Measurements from ENCODE around the gene FZD2.

Gene FZD2

DNA sequence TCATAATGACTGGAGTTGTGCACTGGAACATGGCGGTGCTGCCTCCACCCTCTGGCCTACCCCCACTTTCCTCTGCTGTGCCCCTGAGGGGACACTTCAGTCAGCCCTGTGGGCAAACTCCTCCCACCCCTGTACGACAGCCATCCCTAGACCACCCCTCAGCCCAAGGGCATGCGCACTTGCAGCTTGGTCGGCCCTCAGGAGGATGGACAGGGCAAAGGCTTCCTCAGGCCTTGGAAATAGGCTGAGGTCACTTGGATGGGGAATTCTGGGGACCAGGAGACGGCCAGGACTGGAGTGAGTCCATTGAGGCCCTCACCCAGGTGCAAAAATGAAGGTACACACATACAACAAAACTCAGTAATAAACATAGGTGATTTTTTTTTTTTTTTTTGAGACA lies 41.0 kb downstream of the FZD2 start:
- peaks cover 5% of the 10 kb centered on the region for H3K4me1 ChIP-seq (ENCODE audit: control insufficient read depth, insufficient read depth, low read length)
- no peaks in the 10 kb centered on the region for H3K36me3 ChIP-seq (ENCODE audit: control insufficient read depth, insufficient read depth, low read length)
- H3K27me3 ChIP-seq (ENCODE audit: control insufficient read depth, insufficient read depth, low read length): no peaks in the 10 kb centered on the region
- no peak for DNase-seq (ENCODE audit: low read depth, low spot score)
- no peaks in the 10 kb centered on the region for H3K9me3 ChIP-seq (ENCODE audit: control insufficient read depth, insufficient read depth, low read length)
- no CpG with 5 or more reads among the region's 5 CpGs for WGBS (ENCODE audit: insufficient coverage, insufficient read length)
- H3K27ac ChIP-seq (ENCODE audit: low read length): no peak overlapping the region
- H3K4me3 ChIP-seq (ENCODE audit: low read length): no peak overlapping the region

GRCh38 chr17:44598932-44599297 lies 41.6 kb downstream of the FZD2 start:
- H3K27me3 ChIP-seq (ENCODE audit: control insufficient read depth, insufficient read depth, low read length): no peaks in the 10 kb centered on the region
- H3K27ac ChIP-seq (ENCODE audit: low read length): no peak overlapping the region
- WGBS (ENCODE audit: insufficient coverage, insufficient read length): no CpG with 5 or more reads among the region's 2 CpGs
- H3K4me1 ChIP-seq (ENCODE audit: control insufficient read depth, insufficient read depth, low read length): peaks cover 5% of the 10 kb centered on the region
- H3K9me3 ChIP-seq (ENCODE audit: control insufficient read depth, insufficient read depth, low read length): no peaks in the 10 kb centered on the region
- H3K36me3 ChIP-seq (ENCODE audit: control insufficient read depth, insufficient read depth, low read length): no peaks in the 10 kb centered on the region
- H3K4me3 ChIP-seq (ENCODE audit: low read length): no peak overlapping the region
- no peak for DNase-seq (ENCODE audit: low read depth, low spot score)

DNA sequence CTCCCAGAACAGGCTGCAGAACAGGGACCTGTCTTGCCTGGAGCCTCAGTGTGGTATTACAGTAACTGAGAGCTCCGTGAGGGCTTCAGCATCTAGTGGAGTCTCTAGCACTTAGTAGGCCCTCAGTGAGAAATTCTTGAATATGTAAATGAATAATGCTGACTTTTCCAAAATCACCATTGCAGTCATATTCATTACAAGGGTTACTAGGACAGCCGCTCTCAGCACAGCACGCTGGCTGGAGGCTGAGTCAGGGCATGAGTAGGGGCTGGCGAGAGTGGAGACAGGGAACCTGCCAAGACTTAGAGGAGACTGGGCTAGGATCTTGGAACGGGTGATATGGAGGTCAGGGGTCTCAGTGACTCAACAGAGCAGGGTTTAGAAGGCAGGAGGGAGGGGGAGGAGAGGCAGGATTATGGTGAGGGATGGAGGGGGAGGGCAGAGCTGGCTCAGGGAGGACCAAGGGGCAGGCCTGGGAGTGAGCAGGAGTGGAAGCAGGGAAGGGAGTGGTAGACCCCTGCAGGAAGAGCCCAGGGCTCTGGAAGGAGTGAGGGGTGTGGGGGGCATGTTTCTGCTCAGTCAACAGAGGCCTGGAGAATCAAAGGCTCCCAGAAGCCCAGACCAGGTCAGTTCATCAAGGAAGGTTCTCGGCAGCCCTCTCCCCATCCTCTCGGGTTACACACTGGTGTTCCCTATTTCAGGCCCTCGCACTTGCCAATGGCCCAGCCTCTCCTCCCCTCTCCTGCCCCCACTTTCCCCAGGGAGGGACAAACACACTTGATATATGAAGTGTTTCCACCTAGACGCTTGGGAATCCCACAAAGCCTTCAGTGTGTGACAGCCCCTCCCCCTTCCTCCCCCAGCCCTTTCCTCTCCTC lies 42.3 kb downstream of the FZD2 start:
- H3K4me1 ChIP-seq (ENCODE audit: control insufficient read depth, insufficient read depth, low read length): peaks cover 5% of the 10 kb centered on the region
- no peaks in the 10 kb centered on the region for H3K36me3 ChIP-seq (ENCODE audit: control insufficient read depth, insufficient read depth, low read length)
- no peak overlapping the region for H3K4me3 ChIP-seq (ENCODE audit: low read length)
- no peak for DNase-seq (ENCODE audit: low read depth, low spot score)
- no peaks in the 10 kb centered on the region for H3K9me3 ChIP-seq (ENCODE audit: control insufficient read depth, insufficient read depth, low read length)
- no peaks in the 10 kb centered on the region for H3K27me3 ChIP-seq (ENCODE audit: control insufficient read depth, insufficient read depth, low read length)
- WGBS (ENCODE audit: insufficient coverage, insufficient read length): no CpG with 5 or more reads among the region's 9 CpGs
- no peak overlapping the region for H3K27ac ChIP-seq (ENCODE audit: low read length)

DNA sequence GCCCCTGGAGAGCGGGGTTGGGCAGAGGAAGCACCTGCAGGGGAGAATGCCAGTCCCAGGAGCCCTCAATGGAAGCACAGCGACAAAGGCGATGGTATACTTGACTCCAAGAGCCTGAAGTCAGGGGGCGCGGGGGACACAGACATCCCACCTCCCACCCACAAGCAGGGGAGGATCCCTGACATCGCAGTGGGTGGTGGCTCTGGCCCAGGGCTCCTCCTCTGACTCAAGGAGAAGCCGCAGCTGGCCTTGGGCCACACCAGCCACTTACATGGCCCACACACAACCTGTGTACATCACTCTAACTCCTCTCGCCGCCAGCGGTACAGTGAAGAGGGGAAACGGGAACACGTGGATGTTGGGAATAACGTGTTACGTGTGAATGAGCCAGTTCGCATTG lies 44.3 kb downstream of the FZD2 start:
- H3K4me3 ChIP-seq (ENCODE audit: low read length): no peak overlapping the region
- H3K27ac ChIP-seq (ENCODE audit: low read length): no peak overlapping the region
- peaks cover 5% of the 10 kb centered on the region for H3K4me1 ChIP-seq (ENCODE audit: control insufficient read depth, insufficient read depth, low read length)
- no peaks in the 10 kb centered on the region for H3K9me3 ChIP-seq (ENCODE audit: control insufficient read depth, insufficient read depth, low read length)
- no CpG with 5 or more reads among the region's 15 CpGs for WGBS (ENCODE audit: insufficient coverage, insufficient read length)
- no peak for DNase-seq (ENCODE audit: low read depth, low spot score)
- H3K27me3 ChIP-seq (ENCODE audit: control insufficient read depth, insufficient read depth, low read length): no peaks in the 10 kb centered on the region
- H3K36me3 ChIP-seq (ENCODE audit: control insufficient read depth, insufficient read depth, low read length): no peaks in the 10 kb centered on the region

DNA sequence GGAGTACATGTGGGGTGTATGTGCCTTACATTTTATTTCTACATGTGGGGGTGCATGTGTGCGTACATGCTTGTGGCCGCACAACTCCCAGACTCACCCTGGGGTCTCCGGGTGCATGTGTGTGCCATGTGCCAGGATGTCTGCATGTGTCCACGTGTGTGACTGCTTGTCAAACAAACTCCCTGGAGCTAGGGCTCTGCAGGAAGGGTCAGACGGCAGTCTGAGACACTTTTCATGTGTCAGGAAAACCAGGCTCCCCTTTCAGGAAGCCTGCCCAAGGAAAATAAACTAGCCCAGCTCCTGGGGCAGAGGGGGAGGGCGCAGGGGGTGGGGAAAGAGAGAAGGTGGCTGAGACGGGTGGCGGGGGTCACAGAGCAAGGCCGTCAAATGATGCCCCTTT lies 44.7 kb downstream of the FZD2 start:
- Histone ChIP-seq H3K4me1 (ENCODE audit: control insufficient read depth, insufficient read depth, low read length) (peaks cover 5% of the 10 kb centered on the region), H3K4me3 (ENCODE audit: low read length) (no peak overlapping the region), H3K36me3 (ENCODE audit: control insufficient read depth, insufficient read depth, low read length) (no peaks in the 10 kb centered on the region), H3K9me3 (ENCODE audit: control insufficient read depth, insufficient read depth, low read length) (no peaks in the 10 kb centered on the region), H3K27ac (ENCODE audit: low read length) (no peak overlapping the region), H3K27me3 (ENCODE audit: control insufficient read depth, insufficient read depth, low read length) (no peaks in the 10 kb centered on the region)
- no peak for DNase-seq (ENCODE audit: low read depth, low spot score)
- WGBS (ENCODE audit: insufficient coverage, insufficient read length): no CpG with 5 or more reads among the region's 9 CpGs

DNA sequence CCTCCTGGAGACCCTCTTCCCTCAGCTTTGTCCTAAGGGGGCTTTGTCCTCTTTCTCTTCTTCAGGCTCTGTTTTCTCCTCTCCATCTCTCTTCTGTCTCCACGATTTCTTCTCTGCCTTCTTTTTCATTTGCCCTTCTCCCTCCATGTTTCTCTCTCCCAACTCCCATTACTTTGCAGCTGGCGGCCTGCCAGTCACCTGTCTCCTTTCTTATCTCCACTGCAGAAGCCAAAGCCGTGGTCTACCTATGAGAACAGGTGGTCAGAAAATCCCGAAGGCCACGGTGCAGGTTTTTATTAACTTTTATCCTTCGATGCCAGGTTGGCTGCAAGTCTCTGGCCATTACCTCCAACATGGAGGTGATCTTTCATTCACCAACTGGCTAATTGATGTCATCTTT lies 45.1 kb downstream of the FZD2 start:
- WGBS (ENCODE audit: insufficient coverage, insufficient read length): no CpG with 5 or more reads among the region's 6 CpGs
- Histone ChIP-seq H3K27ac (ENCODE audit: low read length) (no peak overlapping the region), H3K9me3 (ENCODE audit: control insufficient read depth, insufficient read depth, low read length) (no peaks in the 10 kb centered on the region), H3K4me1 (ENCODE audit: control insufficient read depth, insufficient read depth, low read length) (peaks cover 5% of the 10 kb centered on the region), H3K4me3 (ENCODE audit: low read length) (no peak overlapping the region), H3K36me3 (ENCODE audit: control insufficient read depth, insufficient read depth, low read length) (no peaks in the 10 kb centered on the region), H3K27me3 (ENCODE audit: control insufficient read depth, insufficient read depth, low read length) (no peaks in the 10 kb centered on the region)
- DNase-seq (ENCODE audit: low read depth, low spot score): no peak

DNA sequence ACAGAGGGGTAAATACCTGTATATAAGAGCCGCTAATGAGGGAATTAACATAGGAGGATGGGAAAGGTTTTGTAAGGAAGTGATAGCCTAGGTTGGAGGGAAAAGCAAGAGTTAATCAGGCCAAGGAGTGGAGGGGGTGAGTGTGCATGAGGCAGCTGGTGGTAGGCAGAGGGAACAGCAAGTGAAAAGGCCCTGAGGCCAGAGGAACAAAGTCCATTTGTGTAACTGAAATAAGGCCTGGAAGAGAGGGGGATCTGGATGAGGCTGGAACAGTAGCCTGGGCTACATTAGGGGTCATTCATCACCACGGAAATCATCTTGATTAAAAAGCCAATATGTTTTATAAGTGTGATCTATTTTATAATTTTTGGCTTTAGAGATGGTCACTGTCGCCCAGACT lies 45.7 kb downstream of the FZD2 start:
- Histone ChIP-seq H3K9me3 (ENCODE audit: control insufficient read depth, insufficient read depth, low read length) (no peaks in the 10 kb centered on the region), H3K27ac (ENCODE audit: low read length) (no peak overlapping the region), H3K4me1 (ENCODE audit: control insufficient read depth, insufficient read depth, low read length) (peaks cover 6% of the 10 kb centered on the region), H3K27me3 (ENCODE audit: control insufficient read depth, insufficient read depth, low read length) (no peaks in the 10 kb centered on the region), H3K4me3 (ENCODE audit: low read length) (no peak overlapping the region), H3K36me3 (ENCODE audit: control insufficient read depth, insufficient read depth, low read length) (no peaks in the 10 kb centered on the region)
- no CpG with 5 or more reads among the region's 3 CpGs for WGBS (ENCODE audit: insufficient coverage, insufficient read length)
- no peak for DNase-seq (ENCODE audit: low read depth, low spot score)

- no peak overlapping the region for H3K4me3 ChIP-seq (ENCODE audit: low read length)
- H3K27ac ChIP-seq (ENCODE audit: low read length): no peak overlapping the region
- H3K36me3 ChIP-seq (ENCODE audit: control insufficient read depth, insufficient read depth, low read length): no peaks in the 10 kb centered on the region
- no peaks in the 10 kb centered on the region for H3K27me3 ChIP-seq (ENCODE audit: control insufficient read depth, insufficient read depth, low read length)
- H3K9me3 ChIP-seq (ENCODE audit: control insufficient read depth, insufficient read depth, low read length): no peaks in the 10 kb centered on the region
- peaks cover 13% of the 10 kb centered on the region for H3K4me1 ChIP-seq (ENCODE audit: control insufficient read depth, insufficient read depth, low read length)
- DNase-seq (ENCODE audit: low read depth, low spot score): no peak
- WGBS (ENCODE audit: insufficient coverage, insufficient read length): no CpG with 5 or more reads among the region's 6 CpGs
Measured at GRCh38 chr17:44604116-44604761, 47.0 kb downstream of the FZD2 start.

DNA sequence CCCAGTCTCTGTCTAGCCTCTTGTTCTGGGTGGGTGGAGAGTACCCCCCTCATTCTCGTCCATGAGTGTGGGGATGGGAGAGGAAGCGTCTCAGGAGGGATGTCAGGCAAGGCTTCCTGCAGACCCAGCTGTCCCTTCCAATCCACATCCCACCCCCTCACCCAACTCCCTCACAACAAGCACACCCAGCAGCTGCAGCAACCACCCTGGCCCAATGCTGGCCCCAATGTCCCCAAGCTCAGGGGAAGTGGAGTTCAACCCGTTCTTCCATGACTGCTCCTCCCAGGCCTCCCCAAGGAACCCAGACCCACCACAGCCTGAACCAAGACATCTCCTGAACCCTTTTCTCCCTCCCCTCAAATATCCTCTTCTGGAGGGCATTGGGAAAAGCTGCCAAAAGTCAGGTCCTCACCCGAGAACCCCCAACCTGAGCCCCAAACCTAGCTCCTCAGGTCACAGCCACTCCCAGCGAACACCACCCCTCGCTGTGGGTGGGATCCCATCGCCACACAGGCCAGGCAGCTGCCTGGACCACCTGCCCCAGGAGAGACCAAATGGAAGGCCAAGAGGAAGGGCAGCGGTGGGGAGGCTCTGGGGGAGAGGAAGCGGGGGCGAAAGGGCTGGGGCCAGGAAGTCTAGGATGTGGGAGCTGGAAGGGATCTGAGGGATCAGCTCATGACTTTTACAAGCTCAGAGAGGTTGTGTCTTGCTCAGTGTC lies 47.6 kb downstream of the FZD2 start:
- Histone ChIP-seq H3K4me1 (ENCODE audit: control insufficient read depth, insufficient read depth, low read length) (peaks cover 10% of the 10 kb centered on the region), H3K27ac (ENCODE audit: low read length) (no peak overlapping the region), H3K36me3 (ENCODE audit: control insufficient read depth, insufficient read depth, low read length) (no peaks in the 10 kb centered on the region), H3K9me3 (ENCODE audit: control insufficient read depth, insufficient read depth, low read length) (no peaks in the 10 kb centered on the region), H3K27me3 (ENCODE audit: control insufficient read depth, insufficient read depth, low read length) (no peaks in the 10 kb centered on the region), H3K4me3 (ENCODE audit: low read length) (no peak overlapping the region)
- DNase-seq (ENCODE audit: low read depth, low spot score): no peak
- no CpG with 5 or more reads among the region's 10 CpGs for WGBS (ENCODE audit: insufficient coverage, insufficient read length)

GRCh38 chr17:44606658-44607057 lies 49.4 kb downstream of the FZD2 start:
- WGBS (ENCODE audit: insufficient coverage, insufficient read length): no CpG with 5 or more reads among the region's 11 CpGs
- Histone ChIP-seq H3K27ac (ENCODE audit: low read length) (no peak overlapping the region), H3K4me1 (ENCODE audit: control insufficient read depth, insufficient read depth, low read length) (peaks cover 10% of the 10 kb centered on the region), H3K4me3 (ENCODE audit: low read length) (no peak overlapping the region), H3K9me3 (ENCODE audit: control insufficient read depth, insufficient read depth, low read length) (no peaks in the 10 kb centered on the region), H3K36me3 (ENCODE audit: control insufficient read depth, insufficient read depth, low read length) (no peaks in the 10 kb centered on the region), H3K27me3 (ENCODE audit: control insufficient read depth, insufficient read depth, low read length) (no peaks in the 10 kb centered on the region)
- DNase-seq (ENCODE audit: low read depth, low spot score): no peak

All from iPS DF 6.9 (cell line).